Astrocyte of the spinal cord (primary cell): ENCODE results near the gene TRPM5.

ENCODE experiments used
- DNase-seq: peaks from one replicate; pipeline ENCODE4 v3.0.0; 2011; ENCODE audit warnings: low read depth, low spot score
- H3K4me3 ChIP-seq: 2 replicates; pipeline ENCODE4 v1.5.1; 2011; ENCODE audit warnings: low read depth, mild to moderate bottlenecking, low read length, moderate library complexity
- CTCF ChIP-seq: IDR thresholded peaks from 2 replicates; pipeline ENCODE4 v1.5.1; 2012; ENCODE audit warnings: low read depth, mild to moderate bottlenecking, low read length, inconsistent platforms
- in situ Hi-C: cut with HindIII; loops from 2 replicates; pipeline ENCODE4 v1.10.0; 2017; ENCODE audit warnings: low sequenced_read_pairs

Gene TRPM5

GRCh38 chr11:2474059-2474901 lies 30.0 kb upstream of the TRPM5 start:
- H3K4me3 ChIP-seq = no peak overlapping the region
- no peak for TF ChIP-seq CTCF
- DNase-seq = no peak
- in situ Hi-C loops = no loop called here

- no peak overlapping the region for H3K4me3 ChIP-seq
- in situ Hi-C loops = no loop called here
- no peak for TF ChIP-seq CTCF
- DNase-seq = no peak
These were observed 29.2 kb upstream of the TRPM5 start for GRCh38 chr11:2473361-2474058.

GRCh38 chr11:2472428-2473186 lies 28.3 kb upstream of the TRPM5 start:
- no peak for DNase-seq
- in situ Hi-C loops = no loop called here
- H3K4me3 ChIP-seq = no peak overlapping the region
- TF ChIP-seq CTCF = no peak

GRCh38 chr11:2471804-2472096 lies 27.4 kb upstream of the TRPM5 start:
- TF ChIP-seq CTCF = no peak
- no peak overlapping the region for H3K4me3 ChIP-seq
- in situ Hi-C loops = no loop called here
- DNase-seq = no peak

- H3K4me3 ChIP-seq = no peak overlapping the region
- in situ Hi-C loops = no loop called here
- TF ChIP-seq CTCF = no peak
- DNase-seq = no peak
These were observed 26.9 kb upstream of the TRPM5 start for GRCh38 chr11:2471048-2471803.

GRCh38 chr11:2470495-2470894 lies 26.2 kb upstream of the TRPM5 start:
- no peak for TF ChIP-seq CTCF
- no peak for DNase-seq
- in situ Hi-C loops = no loop called here
- H3K4me3 ChIP-seq = no peak overlapping the region
